HG02840 (cell line): Measurements from ENCODE around the gene CYBC1.

Experiments used
- ATAC-seq: cut with Tn5 transposase; IDR thresholded peaks from one replicate; pipeline ENCODE4 v1.9.1; 2021; ENCODE audit warnings: mild to moderate bottlenecking, moderate library complexity, moderate number of reproducible peaks; ENCODE audit not compliant: unreplicated experiment, low FRiP score

The CYBC1 gene

GRCh38 chr17:82394278-82394677 lies 56.3 kb downstream of the CYBC1 start:
- ATAC-seq = no peak

GRCh38 chr17:82392941-82393340 lies 57.6 kb downstream of the CYBC1 start:
- ATAC-seq = no peak
